WERI-Rb-1 (cell line): ENCODE measurements around the gene SOBP.

ENCODE experiments used
- DNase-seq: peaks from one replicate; pipeline ENCODE4 v3.0.0-alpha.2; 2020
- H3K27ac ChIP-seq: fragments of 250-450 bp; sonication (Bioruptor Pico); 2 replicates; pipeline ENCODE4 v1.5.1; 2020; ENCODE audit warnings: mild to moderate bottlenecking, moderate library complexity
- H3K27me3 ChIP-seq: fragments of 250-450 bp; sonication (Bioruptor Pico); 2 replicates; pipeline ENCODE4 v1.5.1; 2021; ENCODE audit warnings: mild to moderate bottlenecking, low read depth, moderate library complexity; ENCODE audit not compliant: insufficient read depth, severe bottlenecking
- H3K36me3 ChIP-seq: fragments of 250-450 bp; sonication (Bioruptor Pico); 2 replicates; pipeline ENCODE4 v1.5.1; 2020; ENCODE audit warnings: mild to moderate bottlenecking, moderate library complexity
- H3K4me3 ChIP-seq: 2 replicates; pipeline ENCODE4 v1.5.1; 2011; ENCODE audit warnings: low read depth, mild to moderate bottlenecking, control low read depth, low read length
- H3K9me3 ChIP-seq: fragments of 250-450 bp; sonication (Bioruptor Pico); 2 replicates; pipeline ENCODE4 v1.5.1; 2021; ENCODE audit warnings: mild to moderate bottlenecking, moderate library complexity; ENCODE audit not compliant: severe bottlenecking
- CTCF ChIP-seq: IDR thresholded peaks from 2 replicates; pipeline ENCODE4 v1.5.1; 2011; ENCODE audit warnings: low read depth, mild to moderate bottlenecking, control low read depth, inconsistent platforms, low read length

The SOBP gene

DNA sequence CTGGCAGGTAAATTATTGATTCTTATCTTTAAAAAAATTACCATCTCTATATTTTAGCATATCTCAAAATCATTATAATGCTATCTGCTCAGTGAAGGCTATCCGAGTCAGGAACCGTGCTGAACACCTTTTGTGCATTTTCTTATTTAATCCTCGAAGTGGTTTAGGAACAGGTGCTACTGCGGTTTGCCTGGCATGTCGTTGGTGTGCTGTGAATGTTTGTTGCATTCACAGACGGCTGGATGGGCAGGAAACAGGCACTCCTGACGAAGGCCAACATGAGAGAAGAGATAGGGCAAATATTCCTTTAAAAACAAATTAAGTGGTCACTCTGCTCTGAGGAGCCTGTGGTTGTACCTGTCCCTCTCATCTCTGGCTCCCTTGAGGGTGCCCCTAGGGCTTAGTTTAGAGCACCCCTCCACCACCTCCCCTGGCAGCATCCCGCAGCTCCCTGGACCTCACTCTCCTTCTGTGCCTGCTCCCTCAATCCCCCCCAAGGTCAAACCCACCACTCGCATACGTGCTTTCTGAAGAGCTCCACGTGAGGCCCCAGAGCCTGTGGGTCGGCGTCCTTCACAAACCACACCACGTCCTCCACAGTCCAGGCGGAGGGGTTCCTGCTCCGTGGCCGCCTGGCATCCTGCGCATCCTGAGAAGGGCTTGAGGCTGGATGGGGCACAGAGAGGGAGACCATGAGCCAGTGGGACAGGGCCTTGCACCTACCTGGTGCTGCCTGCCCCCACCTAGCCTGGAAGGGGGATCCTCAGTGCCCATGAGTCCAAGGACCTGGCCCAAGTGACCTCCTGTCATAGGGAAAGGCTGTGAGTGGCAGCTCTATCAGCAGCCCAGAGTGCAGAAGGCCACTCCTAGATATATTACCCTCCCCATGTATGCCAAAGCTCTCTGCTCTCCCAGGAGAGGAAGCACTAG lies 217.7 kb downstream of the SOBP start:
- no peak for DNase-seq

GRCh38 chr6:107708435-107708834 lies 218.5 kb downstream of the SOBP start:
- H3K4me3 ChIP-seq: no peak overlapping the region
- DNase-seq: no peak
- no peak for TF ChIP-seq CTCF
- H3K9me3 ChIP-seq: no peaks in the 10 kb centered on the region
- H3K27ac ChIP-seq: no peak overlapping the region
- H3K27me3 ChIP-seq: no peaks in the 10 kb centered on the region
- no peaks in the 10 kb centered on the region for H3K36me3 ChIP-seq

More for the DNA sequence above, 217.7 kb downstream of the SOBP start:
- no peak for TF ChIP-seq CTCF
- Histone ChIP-seq H3K27ac (peak overlapping the region; percentile 63; the same call in 1 of the 2 replicates), H3K9me3 (no peaks in the 10 kb centered on the region), H3K27me3 (no peaks in the 10 kb centered on the region), H3K36me3 (no peaks in the 10 kb centered on the region), H3K4me3 (no peak overlapping the region)

GRCh38 chr6:107709341-107709740 lies 219.4 kb downstream of the SOBP start:
- Histone ChIP-seq H3K36me3 (no peaks in the 10 kb centered on the region), H3K27ac (no peak overlapping the region), H3K27me3 (no peaks in the 10 kb centered on the region), H3K4me3 (no peak overlapping the region), H3K9me3 (no peaks in the 10 kb centered on the region)
- DNase-seq: no peak
- no peak for TF ChIP-seq CTCF
